K562 (cell line): ENCODE results near the gene SACM1L. TPM values are rescaled to one million over a fixed set of nuclear protein-coding genes. Genes with fewer than 3 reads are reported as not detected.

Experiments
- ATAC-seq: fragments of 200-7000 bp; cut with Tn5 transposase; 3 replicates; pipeline ENCODE4 v1.9.1; 2020; ENCODE audit warnings: moderate library complexity
- BruUV-seq: library from RNA; stranded (reverse); fragments of 400-500 nt; replicated peaks from 2 replicates; lab custom pipeline; 2021; lab: Mats Ljungman, UMichigan
- CTCF ChIA-PET: fragments of 300-600 bp; formaldehyde crosslinking; extraction: SDS; loops from one replicate; lab custom pipeline; 2021; ENCODE audit warnings: low intra/inter-chr PET ratio; lab: Yijun Ruan, JAX
- POLR2A ChIA-PET: fragments of 300-600, 350-650 bp; sonication (Branson Sonifier 250); formaldehyde crosslinking; extraction: SDS; loops from one replicate; lab custom pipeline; 2021; ENCODE audit warnings: antibody characterized with exemption, inconsistent platforms; lab: Yijun Ruan, JAX
- DNase-seq, 4 experiments: peaks; one replicate each; pipeline versions ENCODE4 v3.0.0 to v3.0.0-alpha.2; 2011 to 2018; ENCODE audit warnings: low spot score in 3 of 4, mixed read lengths in 3 of 4; ENCODE audit errors: extremely low read depth in 1 of 4
- FAIRE-seq: peaks from 2 replicates; lab custom pipeline; 2011; peaks lifted over from hg19 to GRCh38; lab: Jason Lieb, UNC
- H2AFZ ChIP-seq: 2 replicates; pipeline ENCODE4 v1.6.0; 2011; ENCODE audit warnings: low read depth, low read length, control low read depth, inconsistent platforms
- H3K27ac ChIP-seq: fragments of 200-600 bp; 3 replicates; pipeline ENCODE4 v1.8.0; 2011; ENCODE audit warnings: low read depth, mild to moderate bottlenecking, control low read depth, inconsistent platforms, low read length, moderate library complexity, mixed read lengths; ENCODE audit errors: extremely low read depth
- H3K27me3 ChIP-seq, 2 experiments: fragments of 300-600 bp in 1 of 2; 2 replicates in 1 of 2; 3 replicates in 1 of 2; pipeline versions ENCODE4 v1.6.0 to v1.8.0; 2011; ENCODE audit warnings: inconsistent platforms in 2 of 2, low read length in 2 of 2, mild to moderate bottlenecking in 1 of 2, mixed read lengths in 1 of 2, moderate library complexity in 1 of 2; ENCODE audit not compliant: control insufficient read depth in 2 of 2, insufficient read depth in 2 of 2
- H3K36me3 ChIP-seq: fragments of 300-600 bp; 3 replicates; pipeline ENCODE4 v1.8.0; 2011; ENCODE audit warnings: mild to moderate bottlenecking, low read length, inconsistent platforms; ENCODE audit not compliant: control insufficient read depth, insufficient read depth
- H3K4me1 ChIP-seq, 2 experiments: fragments of 200-600 bp in 1 of 2; replicated peaks in 1 of 2; 2 replicates in 1 of 2; 3 replicates in 1 of 2; pipeline versions ENCODE4 v1.5.1 to v1.8.0; 2011; ENCODE audit warnings: inconsistent platforms in 2 of 2, low read length in 2 of 2, mild to moderate bottlenecking in 1 of 2, mixed read lengths in 1 of 2, moderate library complexity in 1 of 2; ENCODE audit not compliant: control insufficient read depth in 2 of 2, insufficient read depth in 2 of 2
- H3K4me2 ChIP-seq: 2 replicates; pipeline ENCODE4 v1.6.1; 2011; ENCODE audit warnings: low read length, control low read depth, inconsistent platforms, mixed read lengths; ENCODE audit not compliant: insufficient read depth
- H3K4me3 ChIP-seq: fragments of 200-600 bp; sonication (generic), shearing (Covaris generic); 2 replicates; pipeline ENCODE4 v1.5.1; 2016; ENCODE audit warnings: control low read depth, inconsistent platforms
- H3K79me2 ChIP-seq: fragments of 200-600 bp; 3 replicates; pipeline ENCODE4 v1.8.0; 2011; ENCODE audit warnings: low read length, inconsistent platforms; ENCODE audit not compliant: control insufficient read depth, insufficient read depth
- H3K9ac ChIP-seq, 2 experiments: 2 replicates each; pipeline versions ENCODE4 v1.6.0 to v1.6.1; 2011; ENCODE audit warnings: low read depth in 2 of 2, low read length in 2 of 2, control low read depth in 1 of 2, inconsistent platforms in 1 of 2, mild to moderate bottlenecking in 1 of 2, mixed read lengths in 1 of 2; ENCODE audit not compliant: insufficient read depth in 1 of 2
- H3K9me1 ChIP-seq: one replicate; pipeline ENCODE4 v1.6.0; 2011; ENCODE audit warnings: inconsistent platforms, mild to moderate bottlenecking, low read length, moderate library complexity; ENCODE audit not compliant: control insufficient read depth, insufficient read depth
- H3K9me3 ChIP-seq: replicated peaks from 2 replicates; pipeline ENCODE4 v1.5.1; 2011; ENCODE audit warnings: low read depth, low read length, inconsistent platforms; ENCODE audit not compliant: control insufficient read depth, insufficient read depth
- H4K20me1 ChIP-seq: replicated peaks from 2 replicates; pipeline ENCODE4 v1.6.1; 2011; ENCODE audit warnings: low read length, inconsistent platforms, mixed read lengths; ENCODE audit not compliant: control insufficient read depth, insufficient read depth
- BACH1 ChIP-seq: fragments of 200-800 bp; sonication (Bioruptor generic); IDR thresholded peaks from 2 replicates; pipeline ENCODE4 v1.6.1; 2016; ENCODE audit warnings: missing genetic modification characterization, missing compliant biosample characterization
- BCOR ChIP-seq: fragments of 450-650 bp; IDR thresholded peaks from 2 replicates; pipeline ENCODE4 v1.6.1; 2016
- BRD4 ChIP-seq: fragments of 200-600 bp; sonication (generic); IDR thresholded peaks from 2 replicates; pipeline ENCODE4 v1.6.1; 2017; ENCODE audit warnings: inconsistent platforms
- CHD1 ChIP-seq: fragments of 200-600 bp; sonication (generic); IDR thresholded peaks from one replicate; pipeline ENCODE4 v1.6.1; 2012; ENCODE audit warnings: mild to moderate bottlenecking, moderate library complexity, low read length, inconsistent platforms
- CSDE1 ChIP-seq, 2 experiments: fragments of 450-650 bp; IDR thresholded peaks; 2 replicates each; pipeline ENCODE4 v1.6.1; 2016; ENCODE audit warnings: mild to moderate bottlenecking in 1 of 2
- ELF2 ChIP-seq: fragments of 250-450 bp; sonication (Bioruptor Pico); IDR thresholded peaks from 2 replicates; pipeline ENCODE4 v1.5.0; 2021; ENCODE audit warnings: mild to moderate bottlenecking
- EP400 ChIP-seq: fragments of 450-650 bp; IDR thresholded peaks from 2 replicates; pipeline ENCODE4 v1.6.1; 2017; ENCODE audit warnings: antibody characterized with exemption, mild to moderate bottlenecking, moderate library complexity
- HDAC3 ChIP-seq: fragments of 450-650 bp; IDR thresholded peaks from 2 replicates; pipeline ENCODE4 v1.6.1; 2018; ENCODE audit warnings: borderline replicate concordance, mild to moderate bottlenecking, moderate library complexity; ENCODE audit not compliant: partially characterized antibody
- NELFE ChIP-seq: IDR thresholded peaks from 2 replicates; pipeline ENCODE4 v1.6.1; 2011; ENCODE audit warnings: mild to moderate bottlenecking; ENCODE audit not compliant: insufficient read depth, insufficient read length
- PHF8 ChIP-seq: fragments of 200-600 bp; sonication (generic); IDR thresholded peaks from 2 replicates; pipeline ENCODE4 v1.6.1; 2012; ENCODE audit warnings: mixed run types, mild to moderate bottlenecking, inconsistent platforms, low read length, moderate library complexity, borderline replicate concordance
- ZBTB8A ChIP-seq: fragments of 450-650 bp; IDR thresholded peaks from 2 replicates; pipeline ENCODE4 v1.6.1; 2018; ENCODE audit warnings: mild to moderate bottlenecking, moderate library complexity; ENCODE audit not compliant: partially characterized antibody
- ZNF507 ChIP-seq: conservative IDR thresholded peaks from 2 replicates; pipeline ENCODE4 v1.6.1; 2017; ENCODE audit warnings: missing genetic modification characterization, missing compliant biosample characterization
- whole genome bisulfite sequencing: fragments of 100-300 bp; shearing (Covaris generic); methylation state at CpG from one replicate; pipeline ENCODE4 v1.1.6; 2016; ENCODE audit warnings: low coverage, mixed read lengths; ENCODE audit not compliant: insufficient coverage; ENCODE audit errors: missing lambda C conversion rate; 5-methylcytosine and 5-hydroxymethylcytosine counted together
- in situ Hi-C: fragments of 300-500 bp; cut with MboI; formaldehyde crosslinking; loops from 4 replicates; pipeline ENCODE4 v1.15.0; 2018; ENCODE audit warnings: inconsistent platforms, mixed read lengths
- intact Hi-C: fragments of 100-400 bp; cut with micrococcal nuclease; formaldehyde crosslinking; loops from 2 replicates; pipeline ENCODE4 v1.14.2; 2022
- polyA plus RNA-seq, 8 experiments: library from polyadenylated mRNA; depleted of rRNA in 4 of 8; stranded (reverse) in 5 of 8; unstranded in 3 of 8; fragments of >200 nt; fragmentation: Nextera tagmentation in 2 of 8; fragmentation: Illumina TruSeq in 1 of 8; extraction: Ambion mirVana in 2 of 8; extraction: Trizol in 1 of 8; gene quantifications; 2 replicates each; pipeline versions ENCODE4 v1.2.1 to v1.2.3, GENCODE V29; 2011 to 2014; ENCODE audit warnings: inconsistent platforms in 1 of 8, missing spikeins in 1 of 8
- total RNA-seq, 7 experiments: library from RNA; depleted of rRNA in 6 of 7; stranded (reverse); fragments of >200 nt in 6 of 7; fragmentation: Illumina TruSeq in 2 of 7; extraction: Trizol in 2 of 7; gene quantifications; 2 replicates each; pipeline versions ENCODE4 v1.2.1 to v1.2.3, GENCODE V29; 2011 to 2021; ENCODE audit warnings: low replicate concordance in 1 of 7
- TF ChIP-seq, protein P1 (sequence below): sonication (generic); formaldehyde crosslinking; IDR thresholded peaks from 2 replicates; pipeline ENCODE4 v1.8.0; 2022; ENCODE audit warnings: missing genetic modification reagents, mild to moderate bottlenecking, moderate library complexity, borderline replicate concordance

Gene SACM1L
- total and polyA plus RNA-seq, 9 of the 15 experiments (the other 6 are each of a cell fraction or from before 2014, with no cell fraction given): 25.7 to 67.2 (median 40.3) TPM

DNA sequence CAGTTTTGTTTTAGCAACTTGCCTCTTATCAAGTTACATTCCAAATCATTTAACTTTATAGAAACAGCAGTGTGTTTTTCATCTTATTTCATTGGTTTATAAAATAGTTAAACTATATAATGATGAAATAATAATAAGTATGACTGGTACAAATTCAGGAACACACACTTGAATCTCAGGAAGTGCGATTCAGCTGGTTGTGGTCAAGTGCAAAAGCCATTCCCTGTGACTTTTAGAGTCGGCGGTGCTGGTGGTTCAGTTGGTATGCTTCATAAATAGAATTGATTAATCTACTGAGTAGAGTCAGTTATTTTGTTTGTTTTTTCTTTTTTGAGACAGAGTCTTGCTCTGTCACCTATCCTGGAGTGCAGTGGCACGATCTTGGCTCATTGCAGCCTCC lies 22.7 kb downstream of the SACM1L start:
- DNase-seq: no peak
- in situ Hi-C loops (no loop called here), intact Hi-C loops (no loop called here)
- no peaks in the 10 kb centered on the region for H3K79me2 ChIP-seq
- ChIA-PET POLR2A (no interaction called here), CTCF (no interaction called here)
- BruUV-seq: no TSS peak
- 89% methylated on average over 4 of the region's 4 CpGs for WGBS
- no peak overlapping the region for H3K4me2 ChIP-seq
- H3K9me3 ChIP-seq: no peaks in the 10 kb centered on the region
- H3K27ac ChIP-seq: no peak overlapping the region
- H3K27me3 ChIP-seq: no peaks in the 10 kb centered on the region
- no peaks in the 10 kb centered on the region for H4K20me1 ChIP-seq
- no peaks in the 10 kb centered on the region for H3K9me1 ChIP-seq
- no peak for ATAC-seq
- no peak overlapping the region for H3K9ac ChIP-seq
- no peak overlapping the region for H3K4me3 ChIP-seq
- TF ChIP-seq ZNF507 (tag) (peak; percentile 34; the same call in 1 of the 2 replicates), CHD1 (no peak)
- peaks cover 82% of the 10 kb centered on the region for H3K36me3 ChIP-seq
- H2AFZ ChIP-seq: no peak overlapping the region
- H3K4me1 ChIP-seq: no peaks in the 10 kb centered on the region
- FAIRE-seq: no peak

DNA sequence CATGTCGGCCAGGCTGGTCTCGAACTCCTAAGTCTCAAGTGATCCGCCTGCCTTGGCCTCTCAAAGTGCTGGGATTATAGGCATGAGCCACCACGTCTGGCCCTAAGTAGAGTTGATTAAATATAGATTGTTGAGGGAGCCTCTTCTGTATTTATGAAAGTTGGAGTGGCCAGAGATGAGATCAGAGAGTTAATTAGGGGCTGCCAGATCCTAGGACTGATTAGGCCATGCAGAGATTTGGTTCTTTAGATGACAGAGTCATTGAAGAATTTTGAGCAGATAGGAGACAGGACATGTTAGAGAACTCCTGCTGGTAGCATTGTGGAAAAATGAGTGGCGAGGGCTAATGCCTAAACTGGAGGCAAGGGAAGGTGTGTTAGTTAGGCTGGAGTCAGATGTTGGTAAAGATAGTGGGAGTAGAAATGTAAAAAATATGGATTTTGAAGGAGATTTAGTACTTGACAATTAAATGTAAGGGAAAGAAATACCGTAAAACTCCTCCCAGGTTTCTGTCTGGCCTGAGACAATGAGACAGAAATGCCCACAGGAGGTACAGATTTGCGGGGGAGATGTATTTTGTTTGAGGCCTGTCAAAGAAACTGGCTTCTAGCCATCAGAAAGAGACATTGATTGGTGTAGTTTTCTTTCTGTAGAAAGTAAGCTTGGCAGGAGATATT lies 23.4 kb downstream of the SACM1L start:
- ATAC-seq (no peak), DNase-seq (no peak), FAIRE-seq (no peak)
- in situ Hi-C loops (no loop called here), intact Hi-C loops (no loop called here)
- Histone ChIP-seq H4K20me1 (no peaks in the 10 kb centered on the region), H3K27me3 (no peaks in the 10 kb centered on the region), H3K4me1 (no peaks in the 10 kb centered on the region), H3K4me2 (no peak overlapping the region), H3K9me3 (no peaks in the 10 kb centered on the region), H3K4me3 (no peak overlapping the region), H3K36me3 (peaks cover 81% of the 10 kb centered on the region), H3K79me2 (no peaks in the 10 kb centered on the region), H3K27ac (no peak overlapping the region), H3K9ac (no peak overlapping the region), H2AFZ (no peak overlapping the region), H3K9me1 (no peaks in the 10 kb centered on the region)
- TF ChIP-seq NELFE: no peak
- TF ChIP-seq, protein P1, sequence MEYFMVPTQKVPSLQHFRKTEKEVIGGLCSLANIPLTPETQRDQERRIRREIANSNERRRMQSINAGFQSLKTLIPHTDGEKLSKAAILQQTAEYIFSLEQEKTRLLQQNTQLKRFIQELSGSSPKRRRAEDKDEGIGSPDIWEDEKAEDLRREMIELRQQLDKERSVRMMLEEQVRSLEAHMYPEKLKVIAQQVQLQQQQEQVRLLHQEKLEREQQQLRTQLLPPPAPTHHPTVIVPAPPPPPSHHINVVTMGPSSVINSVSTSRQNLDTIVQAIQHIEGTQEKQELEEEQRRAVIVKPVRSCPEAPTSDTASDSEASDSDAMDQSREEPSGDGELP: no peak
- no peak for TF ChIP-seq BRD4
- TF ChIP-seq BACH1 (tag): no peak
- TF ChIP-seq ZBTB8A: no peak
- no peak for TF ChIP-seq ELF2
- no peak for TF ChIP-seq PHF8
- TF ChIP-seq HDAC3: no peak
- no peak for TF ChIP-seq CSDE1 (IDR thresholded peaks at IDR 0.05)
- TF ChIP-seq EP400: no peak
- TF ChIP-seq BCOR: no peak
- WGBS: 85% methylated on average over 7 of the region's 7 CpGs
- ChIA-PET POLR2A (interaction anchor here (0.6 to 1.5 kb wide), 5 partner anchors 8 to 256 kb away, joined by 3 to 7 read pairs (median 5); no protein-coding TSS in a partner anchor), CTCF (interaction anchor here (0.6 kb wide), 1 partner anchor 61 kb away, joined by 5 read pairs; no protein-coding TSS in a partner anchor)
- BruUV-seq: no TSS peak
